Neural cell (in vitro differentiated cells): ENCODE data around the gene SLC29A1. TPM values are rescaled to one million over a fixed set of nuclear protein-coding genes. Genes with fewer than 3 reads are reported as not detected.

Experiments
- H2AFZ ChIP-seq: fragments of 200-600, 300-800 bp; sonication (generic), shearing (Covaris generic); 2 replicates; pipeline ENCODE4 v1.6.0; 2014; ENCODE audit warnings: low read depth, mild to moderate bottlenecking, antibody characterized with exemption, low read length, moderate library complexity
- H3F3A ChIP-seq: fragments of 200-600 bp; shearing (Covaris generic); 2 replicates; pipeline ENCODE4 v1.6.1; 2016; ENCODE audit warnings: mild to moderate bottlenecking, moderate library complexity, mixed read lengths, antibody characterized with exemption, low read length; ENCODE audit not compliant: insufficient read depth, poor library complexity, severe bottlenecking
- H3K27ac ChIP-seq: fragments of 200-600, 300-800 bp; sonication (generic), shearing (Covaris generic); 2 replicates; pipeline ENCODE4 v1.5.1; 2014; ENCODE audit warnings: mild to moderate bottlenecking, low read length, moderate library complexity
- H3K27me3 ChIP-seq: fragments of 300-800, 200-600 bp; sonication (generic), shearing (Covaris generic); 2 replicates; pipeline ENCODE4 v1.6.0; 2014; ENCODE audit warnings: mild to moderate bottlenecking, low read depth, low read length, moderate library complexity; ENCODE audit not compliant: insufficient read depth
- H3K36me3 ChIP-seq: fragments of 300-800, 200-600 bp; sonication (generic), shearing (Covaris generic); 2 replicates; pipeline ENCODE4 v1.5.1; 2014; ENCODE audit warnings: mild to moderate bottlenecking, antibody characterized with exemption, low read length, moderate library complexity; ENCODE audit not compliant: insufficient read depth
- H3K4me2 ChIP-seq: fragments of 300-800, 200-600 bp; sonication (generic), shearing (Covaris generic); 2 replicates; pipeline ENCODE4 v1.6.0; 2014; ENCODE audit warnings: mild to moderate bottlenecking, low read length
- H3K4me3 ChIP-seq: fragments of 300-800, 200-600 bp; sonication (generic), shearing (Covaris generic); 2 replicates; pipeline ENCODE4 v1.5.1; 2014; ENCODE audit warnings: mild to moderate bottlenecking, low read length, moderate library complexity
- H3K79me2 ChIP-seq: fragments of 200-600 bp; shearing (Covaris generic); replicated peaks from 2 replicates; pipeline ENCODE4 v1.6.0; 2014; ENCODE audit warnings: mild to moderate bottlenecking, low read length, moderate library complexity; ENCODE audit not compliant: insufficient read depth
- H3K9ac ChIP-seq: fragments of 300-800, 200-600 bp; sonication (generic), shearing (Covaris generic); 2 replicates; pipeline ENCODE4 v1.6.1; 2016; ENCODE audit warnings: mild to moderate bottlenecking, low read length, mixed read lengths
- H3K9me2 ChIP-seq: fragments of 200-600 bp; shearing (Covaris generic); 2 replicates; pipeline ENCODE4 v1.6.1; 2016; ENCODE audit warnings: mild to moderate bottlenecking, low read length, mixed read lengths; ENCODE audit not compliant: insufficient read depth
- H3K9me3 ChIP-seq: fragments of 200-600, 300-800 bp; sonication (generic), shearing (Covaris generic); 2 replicates; pipeline ENCODE4 v1.6.1; 2016; ENCODE audit warnings: mild to moderate bottlenecking, mixed run types, low read length, moderate library complexity, mixed read lengths
- H4K20me1 ChIP-seq: fragments of 200-600 bp; shearing (Covaris generic); 2 replicates; pipeline ENCODE4 v1.6.1; 2016; ENCODE audit warnings: mild to moderate bottlenecking, mixed run types; ENCODE audit not compliant: insufficient read depth
- EP300 ChIP-seq: fragments of 450-650 bp; conservative IDR thresholded peaks from 2 replicates; pipeline ENCODE4 v1.6.1; 2014; ENCODE audit warnings: antibody characterized with exemption, mild to moderate bottlenecking, moderate library complexity; ENCODE audit not compliant: poor library complexity, severe bottlenecking
- EZH2 ChIP-seq: fragments of 200-600, 300-800 bp; shearing (Covaris generic), sonication (generic); IDR thresholded peaks from 2 replicates; pipeline ENCODE4 v1.6.1; 2014; ENCODE audit warnings: antibody characterized with exemption, low read length, borderline replicate concordance, mild to moderate bottlenecking; ENCODE audit not compliant: insufficient read depth, poor library complexity, severe bottlenecking
- MXI1 ChIP-seq: fragments of 450-650 bp; conservative IDR thresholded peaks from 2 replicates; pipeline ENCODE4 v1.6.1; 2014; ENCODE audit warnings: antibody characterized with exemption, mild to moderate bottlenecking; ENCODE audit not compliant: poor library complexity, severe bottlenecking
- POLR2AphosphoS5 ChIP-seq: IDR thresholded peaks from 2 replicates; pipeline ENCODE4 v1.6.1; 2012
- RAD21 ChIP-seq: fragments of 450-650 bp; conservative IDR thresholded peaks from 2 replicates; pipeline ENCODE4 v1.6.1; 2014; ENCODE audit warnings: antibody characterized with exemption, mild to moderate bottlenecking, moderate library complexity
- REST ChIP-seq: IDR thresholded peaks from 2 replicates; pipeline ENCODE4 v1.6.1; 2012; ENCODE audit warnings: borderline replicate concordance
- SMC3 ChIP-seq: fragments of 450-650 bp; conservative IDR thresholded peaks from 2 replicates; pipeline ENCODE4 v1.6.1; 2014; ENCODE audit warnings: antibody characterized with exemption, mild to moderate bottlenecking, moderate library complexity; ENCODE audit not compliant: poor library complexity
- TAF1 ChIP-seq: IDR thresholded peaks from 2 replicates; pipeline ENCODE4 v1.6.1; 2012; ENCODE audit warnings: low read depth
- polyA plus RNA-seq: library from polyadenylated mRNA; depleted of rRNA; stranded (reverse); fragments of >200 nt; gene quantifications from 2 replicates; pipeline ENCODE4 v1.2.3, GENCODE V29; 2014
- TF ChIP-seq, protein P1 (sequence below): fragments of 450-650 bp; IDR thresholded peaks from 2 replicates; pipeline ENCODE4 v1.5.1; 2014; ENCODE audit warnings: antibody characterized with exemption, mild to moderate bottlenecking, moderate library complexity; ENCODE audit not compliant: poor library complexity, severe bottlenecking

Gene SLC29A1
- polyA plus RNA-seq, 1 donor from 2014 or later = 18.9 TPM

- H3K4me2 ChIP-seq = no peak overlapping the region
- H3K4me3 ChIP-seq = no peak overlapping the region
- H3F3A ChIP-seq = no peaks in the 10 kb centered on the region
- no peak overlapping the region for H3K27ac ChIP-seq
- no peaks in the 10 kb centered on the region for H3K27me3 ChIP-seq
- no peak overlapping the region for H2AFZ ChIP-seq
- TF ChIP-seq POLR2AphosphoS5 = no peak
- no peak overlapping the region for H3K9ac ChIP-seq
- H3K9me2 ChIP-seq = no peaks in the 10 kb centered on the region
- peaks cover 2% of the 10 kb centered on the region for H3K79me2 ChIP-seq
- peaks cover 6% of the 10 kb centered on the region for H3K36me3 ChIP-seq
- H4K20me1 ChIP-seq = no peaks in the 10 kb centered on the region
- H3K9me3 ChIP-seq = no peaks in the 10 kb centered on the region
Measured at GRCh38 chr6:44277763-44278162, 54.4 kb downstream of the SLC29A1 start.

GRCh38 chr6:44278315-44278714, 54.9 kb downstream of the SLC29A1 start:
- H3F3A ChIP-seq = no peaks in the 10 kb centered on the region
- H3K9me3 ChIP-seq = no peaks in the 10 kb centered on the region
- no peak overlapping the region for H3K4me3 ChIP-seq
- no peaks in the 10 kb centered on the region for H3K27me3 ChIP-seq
- no peak overlapping the region for H2AFZ ChIP-seq
- no peaks in the 10 kb centered on the region for H3K79me2 ChIP-seq
- H3K36me3 ChIP-seq = peaks cover 1% of the 10 kb centered on the region
- no peak overlapping the region for H3K4me2 ChIP-seq
- TF ChIP-seq POLR2AphosphoS5 (no peak), TAF1 (no peak)
- H3K9ac ChIP-seq = no peak overlapping the region
- no peaks in the 10 kb centered on the region for H4K20me1 ChIP-seq
- H3K27ac ChIP-seq = no peak overlapping the region
- H3K9me2 ChIP-seq = no peaks in the 10 kb centered on the region

DNA sequence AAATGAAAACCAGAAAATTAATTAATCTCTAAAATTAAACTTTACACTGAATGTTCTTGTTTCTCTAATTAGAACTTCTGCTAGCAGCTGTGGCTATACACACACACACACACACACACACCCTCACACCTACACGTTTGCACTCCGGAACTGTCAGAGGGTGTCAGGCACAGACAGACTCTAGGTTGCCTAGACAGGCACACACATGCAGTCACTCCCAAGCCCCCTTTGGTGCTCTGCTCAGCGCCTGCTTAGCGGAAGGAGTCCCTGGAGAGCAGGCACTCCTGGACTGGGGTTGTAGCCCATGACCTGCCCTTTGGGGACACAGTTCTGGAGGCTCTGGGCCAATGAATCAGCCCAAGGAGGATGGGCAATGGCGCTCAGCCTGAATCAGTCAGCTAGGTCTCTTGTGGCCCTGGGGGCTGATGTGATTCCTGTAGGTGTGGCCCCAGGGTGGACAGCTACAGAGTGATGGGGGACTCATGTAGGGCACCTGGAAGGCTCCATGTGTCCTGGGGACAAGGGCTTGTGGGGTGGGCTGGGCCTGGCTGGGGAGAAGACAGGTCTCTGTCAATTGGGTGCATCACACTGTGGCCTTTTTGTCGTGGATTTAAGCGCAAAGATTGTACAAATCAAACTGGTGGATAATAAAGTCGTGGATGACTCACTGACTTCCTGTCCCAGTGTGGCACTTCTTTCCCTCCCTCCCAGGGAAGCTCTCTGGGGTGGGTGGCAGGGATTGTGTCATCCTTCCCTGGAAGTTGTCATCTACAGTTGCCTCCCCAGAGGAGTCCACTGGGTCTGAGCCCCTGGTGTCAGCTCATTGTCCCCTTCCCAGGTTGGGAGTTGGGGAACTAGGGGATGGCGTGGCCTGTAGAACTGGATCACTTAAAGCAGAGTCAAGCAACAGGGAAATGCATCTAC, 55.6 kb downstream of the SLC29A1 start:
- TF ChIP-seq EP300 = no peak
- no peak for TF ChIP-seq EZH2
- TF ChIP-seq MXI1 = no peak
- TF ChIP-seq POLR2AphosphoS5 = no peak
- no peak for TF ChIP-seq TAF1
- TF ChIP-seq, protein P1, sequence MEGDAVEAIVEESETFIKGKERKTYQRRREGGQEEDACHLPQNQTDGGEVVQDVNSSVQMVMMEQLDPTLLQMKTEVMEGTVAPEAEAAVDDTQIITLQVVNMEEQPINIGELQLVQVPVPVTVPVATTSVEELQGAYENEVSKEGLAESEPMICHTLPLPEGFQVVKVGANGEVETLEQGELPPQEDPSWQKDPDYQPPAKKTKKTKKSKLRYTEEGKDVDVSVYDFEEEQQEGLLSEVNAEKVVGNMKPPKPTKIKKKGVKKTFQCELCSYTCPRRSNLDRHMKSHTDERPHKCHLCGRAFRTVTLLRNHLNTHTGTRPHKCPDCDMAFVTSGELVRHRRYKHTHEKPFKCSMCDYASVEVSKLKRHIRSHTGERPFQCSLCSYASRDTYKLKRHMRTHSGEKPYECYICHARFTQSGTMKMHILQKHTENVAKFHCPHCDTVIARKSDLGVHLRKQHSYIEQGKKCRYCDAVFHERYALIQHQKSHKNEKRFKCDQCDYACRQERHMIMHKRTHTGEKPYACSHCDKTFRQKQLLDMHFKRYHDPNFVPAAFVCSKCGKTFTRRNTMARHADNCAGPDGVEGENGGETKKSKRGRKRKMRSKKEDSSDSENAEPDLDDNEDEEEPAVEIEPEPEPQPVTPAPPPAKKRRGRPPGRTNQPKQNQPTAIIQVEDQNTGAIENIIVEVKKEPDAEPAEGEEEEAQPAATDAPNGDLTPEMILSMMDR = no peak
- TF ChIP-seq RAD21 = no peak
- TF ChIP-seq REST = no peak
- no peak for TF ChIP-seq SMC3
- H3K9ac ChIP-seq = no peak overlapping the region

More for the DNA sequence above, 55.6 kb downstream of the SLC29A1 start:
- Histone ChIP-seq H3K79me2 (no peaks in the 10 kb centered on the region), H3K9me3 (no peaks in the 10 kb centered on the region), H3K4me2 (no peak overlapping the region), H4K20me1 (no peaks in the 10 kb centered on the region), H3F3A (no peaks in the 10 kb centered on the region), H3K4me3 (no peak overlapping the region), H3K36me3 (no peaks in the 10 kb centered on the region), H3K9me2 (no peaks in the 10 kb centered on the region), H3K27ac (no peak overlapping the region), H3K27me3 (no peaks in the 10 kb centered on the region), H2AFZ (no peak overlapping the region)
